Measurements from ENCODE around the gene GLIPR1L2.
"Not testable (repeated sequence)": the region's sequence is repeated elsewhere in the genome, so short reads cannot be mapped to it uniquely, and the experiment has no call there.

Gene GLIPR1L2

DNA sequence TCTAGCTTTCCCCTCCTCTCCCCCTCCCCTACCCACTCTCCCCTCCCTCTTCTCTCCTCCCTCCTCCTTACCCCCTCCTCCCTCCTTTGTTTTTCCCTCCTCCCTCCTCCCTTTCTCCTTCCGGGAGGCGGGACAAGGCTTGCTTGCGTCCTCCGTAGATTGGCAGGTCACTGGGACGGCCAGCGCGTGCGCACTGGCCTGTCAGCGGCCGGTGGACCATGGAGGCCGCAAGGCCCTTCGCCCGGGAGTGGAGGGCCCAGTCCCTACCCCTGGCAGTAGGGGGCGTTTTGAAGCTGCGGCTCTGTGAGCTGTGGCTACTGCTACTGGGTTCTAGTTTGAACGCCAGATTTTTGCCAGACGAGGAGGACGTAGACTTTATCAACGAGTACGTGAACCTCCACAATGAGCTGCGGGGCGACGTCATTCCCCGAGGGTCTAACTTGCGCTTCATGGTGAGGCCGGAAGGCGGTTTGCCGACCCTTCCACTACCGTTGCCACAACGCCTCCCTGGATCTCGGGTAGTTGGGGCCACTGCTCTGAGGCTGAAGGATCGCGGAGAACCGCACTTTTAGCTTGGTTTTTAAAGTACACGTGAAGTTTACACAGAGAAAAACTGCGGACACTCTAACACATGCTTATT lies at the start of gene GLIPR1L2:
TSS of gene GLIPR1L2 (plus strand) at position 191 of the 640 bp plus-strand sequence. CDS start at position 219, 28 bp downstream.
- peak; percentile 95 to 97 for DNase-seq

DNA sequence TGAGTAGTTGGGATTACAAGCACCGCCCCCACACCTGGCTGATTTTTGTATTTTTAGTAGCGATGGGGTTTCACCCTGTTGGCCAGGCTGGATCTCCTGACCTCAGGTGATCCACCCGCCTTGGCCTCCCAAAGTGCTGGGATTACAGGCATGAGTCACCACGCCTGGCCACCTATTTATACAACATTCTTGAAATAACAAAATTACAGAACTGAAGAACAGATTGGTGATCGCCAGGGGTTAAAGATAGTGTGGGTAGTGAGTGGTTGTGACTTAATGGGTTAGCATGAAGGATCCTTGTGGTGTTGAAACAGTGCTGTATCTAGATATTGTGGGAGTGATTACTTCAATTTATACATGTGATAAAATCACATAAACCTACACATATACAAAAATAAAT lies 49.0 kb upstream of the GLIPR1L2 start:
- DNase-seq = no peak

DNA sequence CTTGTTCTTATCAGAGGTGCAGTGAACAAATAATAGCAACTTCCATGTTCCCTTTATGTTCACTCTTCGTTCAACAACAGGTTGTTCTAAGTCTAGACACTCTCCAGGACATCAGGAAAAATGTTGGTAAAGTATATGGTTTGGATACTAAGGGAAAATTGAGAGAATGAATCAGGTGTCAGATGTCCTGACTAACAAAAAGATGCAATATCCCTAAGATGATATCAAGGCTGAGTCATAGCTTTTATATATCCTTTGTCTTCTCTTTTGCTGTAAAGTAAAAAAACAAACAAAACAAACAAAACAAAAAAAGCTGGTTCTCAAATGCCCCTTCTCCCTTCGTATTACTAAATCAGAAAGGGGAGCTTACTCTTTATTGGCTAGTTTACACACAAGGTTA lies 45.4 kb upstream of the GLIPR1L2 start:
- DNase-seq = no peak

DNA sequence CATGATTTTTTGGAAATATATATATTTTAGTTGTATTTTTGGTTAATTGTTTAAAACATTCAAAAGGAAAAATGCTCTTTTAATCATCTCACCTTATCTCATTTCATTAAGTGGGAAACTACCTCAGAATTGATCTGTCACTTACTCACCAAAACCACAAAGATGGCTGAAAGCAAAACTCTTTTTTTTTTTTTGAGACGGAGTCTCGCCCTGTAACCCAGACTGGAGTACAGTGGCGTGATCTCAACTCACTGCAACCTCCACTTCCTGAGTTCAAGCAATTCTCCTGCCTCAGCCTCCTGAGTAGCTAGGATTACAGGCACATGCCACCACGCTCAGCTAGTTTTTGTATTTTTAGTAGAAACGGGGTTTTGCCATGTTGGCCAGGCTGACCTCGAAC lies 44.7 kb upstream of the GLIPR1L2 start:
- not testable (repeated sequence) for DNase-seq

DNA sequence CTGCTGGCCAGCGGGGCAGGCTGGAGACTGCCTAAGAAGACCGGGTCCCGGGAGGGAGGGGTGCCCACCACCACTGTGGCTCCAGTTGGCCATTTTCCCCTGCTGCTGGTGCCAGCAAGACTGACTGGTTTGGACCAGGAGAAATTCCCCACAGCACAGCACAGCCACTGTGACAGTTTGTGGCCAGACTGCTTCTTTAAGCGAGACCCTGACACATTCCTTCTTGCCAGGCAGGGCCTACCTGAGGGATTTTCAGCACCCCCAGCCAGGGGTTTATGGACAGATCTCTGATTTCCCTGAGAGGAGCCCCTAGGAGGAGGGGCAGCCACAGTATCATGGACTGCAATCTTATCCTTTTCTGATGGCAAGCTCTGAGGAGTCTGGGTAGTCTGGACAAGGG lies 40.9 kb upstream of the GLIPR1L2 start:
- DNase-seq = no peak

DNA sequence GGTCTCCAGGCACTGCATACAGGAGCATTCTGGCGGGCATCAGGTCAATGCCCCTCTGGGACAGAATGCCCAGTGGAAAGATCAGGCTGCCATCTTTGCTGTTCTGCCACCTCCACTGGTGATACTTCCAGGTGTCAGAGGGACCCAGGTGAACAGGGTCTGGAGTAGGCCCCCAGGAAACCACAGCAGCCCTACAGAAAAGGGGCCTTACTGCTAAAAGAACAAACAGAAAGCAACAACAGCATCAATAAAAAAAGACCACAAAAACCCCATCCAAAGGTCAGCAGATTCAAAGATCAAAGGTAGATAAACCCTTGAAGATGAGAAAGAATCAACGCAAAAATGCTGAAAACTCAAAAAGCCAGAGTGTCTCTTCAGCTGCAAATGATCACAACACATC lies 40.5 kb upstream of the GLIPR1L2 start:
- DNase-seq = no peak

DNA sequence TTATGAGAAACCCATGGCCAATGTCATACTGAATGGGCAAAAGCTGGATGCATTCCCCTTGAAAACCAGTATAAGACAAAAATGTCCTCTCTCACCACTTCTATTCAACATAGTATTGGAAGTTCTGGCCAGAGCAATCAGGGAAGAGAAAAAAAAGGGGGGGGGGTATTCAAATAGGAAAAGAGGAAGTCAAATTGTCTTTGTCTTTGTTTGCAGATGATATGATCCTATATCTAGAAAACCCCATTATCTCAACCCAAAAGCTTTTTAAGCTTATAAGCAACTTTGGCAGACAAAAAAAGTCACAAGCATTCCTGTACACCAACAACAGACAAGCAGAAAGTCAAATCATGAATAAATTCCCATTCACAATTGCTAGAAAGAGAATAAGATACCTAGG lies 36.9 kb upstream of the GLIPR1L2 start:
- no peak for DNase-seq

DNA sequence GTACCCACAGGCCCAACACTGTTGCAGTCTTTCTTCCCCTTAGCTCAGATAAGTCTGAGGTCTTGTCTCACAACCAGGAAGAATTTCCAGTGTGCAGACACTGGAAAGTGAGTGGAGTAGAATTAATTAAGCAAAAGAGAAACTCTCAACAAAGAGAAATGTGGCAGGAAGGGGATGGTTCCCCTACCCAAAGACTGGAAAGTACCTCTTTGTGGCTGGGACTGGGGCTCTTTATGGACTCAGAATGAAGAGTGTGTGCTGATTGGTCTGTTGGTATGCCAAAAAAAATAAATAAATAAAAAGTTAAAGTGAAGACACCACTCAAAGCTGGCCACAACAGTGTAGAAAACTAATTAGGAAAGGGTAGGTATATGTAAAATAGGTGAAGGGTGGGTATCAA lies 30.0 kb upstream of the GLIPR1L2 start:
- DNase-seq = no peak

DNA sequence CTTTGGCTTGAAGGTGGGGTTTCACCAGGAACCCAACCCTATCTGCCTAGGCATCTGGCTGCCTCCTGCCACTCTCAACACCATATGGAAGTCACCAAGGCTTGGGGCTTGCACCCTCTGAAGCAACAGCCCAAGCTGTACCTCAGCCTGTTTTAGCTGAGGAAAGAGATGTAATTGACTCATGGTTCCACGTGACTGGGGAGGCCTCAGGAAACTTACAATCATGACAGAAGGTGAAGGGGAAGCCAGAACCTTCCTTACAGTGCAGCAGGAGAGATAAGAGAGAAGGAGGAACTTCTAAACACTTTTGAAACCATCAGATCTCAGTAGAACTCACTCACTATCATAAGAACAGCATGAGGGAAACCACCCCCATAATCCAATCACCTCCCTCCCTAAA lies 29.5 kb upstream of the GLIPR1L2 start:
- DNase-seq = no peak

DNA sequence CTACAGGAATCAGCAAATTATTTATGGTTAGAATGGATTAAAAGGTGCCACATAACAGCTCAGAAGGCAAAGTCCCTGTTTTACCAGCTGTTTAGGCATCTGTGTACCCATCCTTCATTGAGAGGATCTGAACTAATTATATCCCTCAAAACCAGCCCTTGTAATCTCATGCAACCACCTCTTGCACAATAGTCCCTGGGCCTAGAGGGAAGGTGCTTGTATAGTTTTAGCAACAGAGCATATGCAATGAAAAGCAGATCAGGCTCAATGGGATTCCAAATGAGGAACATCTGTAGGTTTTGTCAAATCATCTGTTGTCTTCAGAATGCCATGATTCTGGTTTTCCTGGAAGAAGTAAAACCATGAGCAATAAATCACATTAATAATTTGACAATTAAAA lies 26.0 kb upstream of the GLIPR1L2 start:
- DNase-seq = peak; percentile 52 to 57

DNA sequence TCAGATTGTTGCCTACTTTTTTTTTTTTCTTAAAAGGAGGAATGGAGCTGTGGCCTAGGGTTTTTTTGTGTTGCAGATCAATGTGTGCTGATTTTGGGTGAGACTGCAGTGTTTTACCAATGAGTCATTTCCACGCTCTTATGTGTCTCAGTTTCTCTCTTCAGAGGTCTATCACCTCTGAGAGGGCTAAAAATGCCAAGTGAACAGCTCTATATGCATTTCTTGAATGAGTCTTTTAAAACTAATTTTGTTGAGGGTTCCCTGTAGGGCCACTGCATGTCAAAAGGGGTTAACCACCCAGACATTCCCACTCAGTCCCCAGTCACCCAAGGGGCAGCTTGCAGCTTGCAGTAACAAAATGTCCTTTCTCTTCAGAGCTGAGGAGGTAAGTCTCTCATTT lies 24.3 kb upstream of the GLIPR1L2 start:
- no peak for DNase-seq

DNA sequence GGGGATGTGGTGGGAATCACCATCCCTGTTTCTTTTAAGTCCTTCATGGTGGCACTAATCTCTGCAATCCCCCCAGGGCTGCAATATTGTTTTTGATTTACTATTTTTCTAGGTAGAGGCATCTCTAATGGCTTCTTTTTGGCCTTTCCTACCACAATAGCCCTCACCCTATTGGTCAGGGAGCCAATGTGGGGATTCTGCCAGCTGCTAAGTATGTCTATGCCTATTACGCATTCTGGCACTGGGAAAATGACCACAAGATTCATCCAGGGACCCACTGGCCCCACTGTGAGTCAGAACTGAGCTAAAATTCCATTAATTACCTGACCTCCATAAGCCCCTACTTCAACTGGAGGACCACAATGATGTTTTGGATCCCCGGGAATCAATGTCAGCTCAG lies 15.9 kb upstream of the GLIPR1L2 start:
- no peak for DNase-seq

DNA sequence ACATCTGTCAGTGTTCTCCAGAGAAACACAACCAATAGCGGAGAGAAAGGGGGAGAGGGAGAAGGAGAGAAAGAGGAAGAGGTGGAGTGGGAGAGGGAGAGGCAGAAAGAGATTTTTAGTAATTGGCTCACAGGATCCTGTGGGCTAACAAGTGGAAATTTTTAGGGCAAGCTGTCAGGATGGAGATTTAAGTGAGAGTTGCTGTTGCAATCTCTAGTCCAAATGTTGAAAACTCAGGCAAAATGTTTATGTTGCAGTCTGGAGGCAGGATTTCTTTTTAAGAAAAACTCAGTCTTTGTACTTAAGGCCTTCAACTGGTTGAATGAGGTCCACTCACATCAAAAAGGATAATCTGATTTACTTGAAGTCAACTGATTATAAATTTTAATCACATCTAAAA lies 12.5 kb upstream of the GLIPR1L2 start:
- DNase-seq = no peak

DNA sequence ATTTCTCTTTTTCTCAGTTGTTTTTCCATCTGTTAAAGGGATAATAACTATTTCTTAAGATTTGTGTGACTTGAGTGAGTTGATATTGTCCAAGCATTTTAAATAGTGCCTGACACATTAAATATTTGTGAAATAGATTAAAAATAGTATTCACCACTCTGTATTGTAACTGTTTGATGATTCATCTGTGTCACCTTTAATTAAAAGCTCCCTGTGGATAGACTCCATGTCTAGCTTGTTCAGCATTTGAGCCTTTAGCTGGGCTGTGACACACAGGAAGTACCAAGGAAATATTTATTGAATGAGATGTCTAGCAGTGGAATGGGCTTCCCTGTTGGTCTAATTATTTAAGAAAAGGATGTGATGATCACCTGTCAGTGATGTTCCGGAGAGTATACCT lies 1.8 kb upstream of the GLIPR1L2 start:
- no peak for DNase-seq

DNA sequence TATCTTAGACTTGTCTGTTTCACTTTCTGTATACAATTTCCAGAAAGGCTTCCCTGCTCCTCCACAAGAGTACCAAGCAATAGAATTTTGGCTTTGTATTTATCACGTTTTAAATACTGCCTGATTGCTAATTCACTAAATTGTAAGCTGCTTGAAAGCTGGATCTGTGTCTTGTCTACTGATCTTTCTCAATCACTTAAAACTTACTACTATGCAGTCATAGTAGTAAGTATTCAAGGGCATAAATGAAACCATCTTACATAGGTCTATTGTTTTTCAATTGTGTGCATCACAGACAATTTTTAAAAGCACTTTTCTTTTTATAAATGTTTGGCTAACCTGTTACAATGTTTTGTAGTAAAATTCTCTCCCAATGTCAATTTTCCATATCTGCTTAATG lies 1.2 kb upstream of the GLIPR1L2 start:
- DNase-seq = no peak

DNA sequence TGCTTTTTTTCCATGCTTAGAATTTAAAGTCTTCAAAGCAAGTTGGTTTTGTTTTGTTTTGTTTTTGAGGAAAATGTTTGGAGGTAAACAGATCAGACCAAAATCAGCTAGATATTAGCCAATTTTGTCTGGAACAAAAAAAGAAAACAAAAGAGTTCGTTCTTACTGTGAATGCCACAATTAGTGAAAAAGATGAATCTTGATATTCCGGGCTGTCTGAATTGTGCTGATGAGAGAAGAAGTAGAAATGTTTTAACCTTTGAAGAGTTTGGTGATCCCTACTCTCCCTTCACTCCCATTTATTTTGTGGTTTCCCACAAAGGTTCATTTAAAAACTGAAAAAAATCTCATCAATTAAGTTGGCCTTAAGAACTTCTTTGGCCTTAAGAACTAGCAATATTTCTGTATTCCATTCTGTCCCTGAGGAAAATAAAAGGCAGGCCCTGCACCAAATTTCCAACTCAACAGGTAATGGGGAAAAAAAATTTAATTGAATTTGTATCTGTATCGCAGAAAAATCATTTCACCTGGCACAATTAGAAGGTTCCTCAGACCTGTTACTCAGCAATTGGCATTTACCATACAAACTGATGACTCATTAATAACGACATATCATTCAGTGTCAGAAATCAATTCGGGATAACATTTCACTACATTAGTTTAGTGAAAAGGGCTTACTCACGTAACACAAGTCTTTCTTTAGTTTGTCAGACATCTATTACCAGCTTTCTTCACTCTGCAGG lies 562 bp upstream of the GLIPR1L2 start:
- no peak for DNase-seq

DNA sequence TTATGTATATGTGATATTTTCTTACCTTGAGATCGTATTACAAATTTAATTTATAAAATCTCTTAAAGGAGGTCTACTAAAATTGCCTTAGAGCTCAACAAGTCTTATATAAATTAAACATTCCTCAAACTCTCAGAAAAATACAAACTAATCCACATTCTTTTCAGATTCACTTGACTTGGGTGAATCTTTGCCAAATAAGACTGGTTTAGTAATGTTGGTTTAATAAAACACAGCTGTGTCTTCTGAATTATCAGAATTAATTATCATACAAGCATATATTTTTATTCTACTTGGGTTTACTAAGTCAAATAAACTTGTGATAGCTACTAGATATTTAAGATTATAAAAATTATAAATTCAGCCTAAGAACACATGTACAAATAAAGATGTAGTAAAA lies 13.3 kb downstream of the GLIPR1L2 start:
- no peak for DNase-seq

DNA sequence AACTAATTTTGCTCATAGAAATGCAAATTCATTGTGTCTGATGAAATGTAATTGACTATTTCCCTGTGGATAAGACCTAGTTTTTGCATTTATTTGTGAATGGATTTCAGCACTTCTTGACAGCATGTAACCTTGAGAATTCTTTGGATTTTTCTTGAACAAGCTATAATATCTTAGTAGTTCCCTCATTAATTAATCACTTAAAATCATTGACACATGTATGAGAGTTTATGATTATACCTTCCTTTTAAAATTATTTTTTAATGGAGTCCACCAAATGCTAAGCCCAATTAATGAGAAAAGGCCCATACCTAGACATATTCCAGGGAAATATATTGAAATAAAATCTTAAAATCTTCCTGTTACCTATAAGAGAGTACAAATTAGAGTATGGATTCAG lies 16.8 kb downstream of the GLIPR1L2 start:
- no peak for DNase-seq

DNA sequence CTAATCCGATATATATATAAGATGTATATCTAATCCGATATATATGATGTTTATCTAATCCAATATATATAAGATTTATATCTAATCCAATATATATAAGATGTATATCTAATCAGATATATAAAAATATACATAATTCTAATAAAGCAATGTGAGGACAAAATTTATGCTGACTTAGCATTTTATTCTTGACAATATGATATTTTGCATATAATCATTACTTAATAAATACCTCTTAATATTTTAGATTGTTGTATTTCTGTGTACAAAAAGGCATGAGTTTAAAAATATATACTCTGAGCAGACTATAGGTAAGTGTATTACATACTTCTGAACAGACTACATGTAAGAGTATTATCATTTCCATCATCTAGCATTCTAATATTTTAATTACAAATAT lies 18.9 kb downstream of the GLIPR1L2 start:
- DNase-seq = no peak

DNA sequence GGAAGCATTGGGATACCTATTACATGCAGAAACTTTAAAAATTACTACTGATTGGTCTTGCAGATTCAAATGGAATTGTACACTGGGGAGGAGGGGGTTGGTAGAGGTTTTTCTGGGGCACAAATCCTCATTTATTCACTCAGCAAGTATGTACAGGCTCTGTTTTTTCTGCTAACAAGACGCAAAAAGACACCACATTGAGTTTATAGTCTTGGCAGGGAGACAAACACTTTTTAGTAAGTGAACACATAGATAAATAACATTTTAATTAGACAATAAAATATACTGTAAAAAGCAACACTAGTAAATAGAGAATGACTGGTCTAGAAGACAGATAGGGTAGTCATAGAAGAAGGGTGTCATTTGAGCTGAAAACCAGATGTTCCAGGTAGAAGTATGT lies 23.8 kb downstream of the GLIPR1L2 start:
- no peak for DNase-seq

DNA sequence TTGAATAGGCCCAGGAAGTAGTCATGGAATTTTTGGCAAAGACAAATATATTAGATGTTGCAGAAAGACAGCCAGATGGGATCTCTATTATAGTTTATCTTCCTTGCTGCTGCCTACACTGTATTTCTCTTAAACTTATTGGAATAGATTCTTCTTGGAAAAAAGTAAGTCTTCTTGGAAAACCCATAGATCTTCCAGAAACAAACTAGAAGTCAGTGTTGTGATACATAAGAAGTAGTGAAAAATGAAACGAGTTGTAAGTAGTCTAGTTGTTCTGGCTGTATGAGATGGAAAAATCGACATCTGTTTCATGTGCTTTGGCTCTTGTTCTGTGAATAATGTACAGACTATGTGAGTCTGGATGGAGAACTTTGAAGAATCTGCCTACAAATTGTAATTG lies 29.0 kb downstream of the GLIPR1L2 start:
- DNase-seq = no peak

DNA sequence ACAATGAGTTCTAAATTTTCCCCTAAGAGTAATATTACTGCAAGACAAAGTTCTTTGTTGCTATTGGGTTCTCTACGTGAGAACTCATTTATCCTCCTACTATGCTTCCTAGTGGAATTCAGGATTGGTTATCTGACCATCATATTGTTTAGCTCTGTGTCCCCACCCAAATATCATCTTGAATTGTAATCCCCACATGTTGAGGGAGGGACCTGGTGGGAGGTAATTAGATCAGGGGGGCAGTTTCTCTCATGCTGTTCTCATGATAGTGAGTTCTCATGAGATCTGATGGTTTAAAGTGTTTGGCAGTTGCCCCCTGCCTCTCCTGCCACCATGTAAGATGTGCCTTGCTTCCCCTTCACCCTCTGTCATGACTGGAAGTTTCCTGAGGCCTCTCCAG lies 36.6 kb downstream of the GLIPR1L2 start:
- DNase-seq = no peak

DNA sequence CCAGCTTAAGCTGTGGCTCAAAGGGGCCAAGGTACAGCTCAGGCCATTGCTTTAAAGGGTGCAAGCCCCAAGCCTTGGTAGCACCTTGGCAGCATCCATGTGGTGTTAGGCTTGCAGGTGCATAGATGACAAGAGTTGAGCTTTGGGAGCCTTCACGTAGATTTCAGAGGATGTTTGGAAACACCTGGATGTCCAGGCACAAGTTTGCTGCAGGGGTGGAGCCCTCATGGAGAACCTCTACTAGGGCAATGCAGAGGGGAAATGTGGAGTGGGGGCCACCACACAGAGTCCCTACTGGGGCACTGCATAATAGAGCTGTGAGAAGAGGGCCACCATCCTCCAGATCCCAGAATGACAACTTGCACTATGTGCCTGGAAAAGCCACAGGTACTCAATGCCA lies 37.9 kb downstream of the GLIPR1L2 start:
- DNase-seq = no peak

DNA sequence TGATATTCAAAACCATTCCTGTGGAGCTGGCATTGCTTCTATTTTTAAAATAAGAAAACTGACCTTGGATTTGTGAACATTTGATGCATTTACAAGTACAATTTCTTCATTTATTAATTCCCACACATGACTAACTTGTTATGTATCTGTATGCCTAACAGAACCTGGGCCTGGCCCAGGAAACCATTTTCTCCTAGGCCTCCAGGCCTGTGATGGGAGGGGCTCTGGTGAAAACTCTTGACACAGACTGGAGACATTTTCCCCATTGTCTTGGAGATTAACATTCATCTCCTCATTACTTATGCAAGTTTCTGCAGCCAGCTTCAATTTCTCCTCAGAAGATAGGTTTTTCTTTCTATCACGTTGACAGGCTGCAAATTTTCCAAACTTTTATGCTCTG lies 42.0 kb downstream of the GLIPR1L2 start:
- no peak for DNase-seq

DNA sequence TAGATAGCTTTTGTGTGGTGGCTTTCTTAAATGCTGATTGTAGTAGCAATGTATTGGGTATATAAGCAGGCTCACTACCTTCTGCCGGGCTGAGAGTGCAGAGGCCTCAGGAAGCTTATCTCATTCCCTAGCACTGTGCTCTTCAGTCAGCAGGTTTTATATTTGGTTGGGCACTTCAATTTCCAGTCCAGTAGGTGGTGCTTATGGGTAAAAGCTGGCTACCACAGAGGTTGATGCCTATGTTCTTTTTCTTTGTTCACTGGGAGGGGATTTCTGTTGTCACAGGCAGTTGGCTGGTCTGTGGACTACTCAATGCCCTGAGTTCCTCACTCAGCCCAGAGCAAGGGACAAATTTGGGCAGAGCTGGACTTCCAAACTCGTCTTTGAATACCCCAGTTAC lies 46.7 kb downstream of the GLIPR1L2 start:
- peak; percentile 62 to 66 for DNase-seq
